Smooth muscle cell (in vitro differentiated cells): ENCODE data around the gene DHRS7. TPM values are rescaled to one million over a fixed set of nuclear protein-coding genes. Genes with fewer than 3 reads are reported as not detected.

Experiments used
- DNase-seq: peaks from one replicate; lab custom pipeline; 2025; ENCODE audit not compliant: unreplicated experiment; lab: John Stamatoyannopoulos, UW
- H2AFZ ChIP-seq: fragments of 200-600 bp; sonication (generic); 2 replicates; pipeline ENCODE4 v1.6.0; 2016; ENCODE audit warnings: antibody characterized with exemption, low read depth, mild to moderate bottlenecking
- H3F3A ChIP-seq: fragments of 200-600 bp; sonication (generic); 2 replicates; pipeline ENCODE4 v1.6.0; 2017; ENCODE audit warnings: antibody characterized with exemption, low read depth
- H3K27ac ChIP-seq: fragments of 200-600 bp; sonication (generic); 2 replicates; pipeline ENCODE4 v1.5.1; 2016; ENCODE audit warnings: low read depth, mild to moderate bottlenecking
- H3K27me3 ChIP-seq: fragments of 200-600 bp; sonication (generic); 2 replicates; pipeline ENCODE4 v1.6.1; 2016; ENCODE audit warnings: low read depth, mild to moderate bottlenecking
- H3K36me3 ChIP-seq: fragments of 200-600 bp; sonication (generic); 2 replicates; pipeline ENCODE4 v1.5.1; 2016; ENCODE audit warnings: low read depth
- H3K4me1 ChIP-seq: fragments of 200-600 bp; sonication (generic); 2 replicates; pipeline ENCODE4 v1.5.1; 2016; ENCODE audit warnings: low read depth
- H3K4me2 ChIP-seq: fragments of 200-600 bp; sonication (generic); 2 replicates; pipeline ENCODE4 v1.6.0; 2016; ENCODE audit warnings: mild to moderate bottlenecking
- H3K4me3 ChIP-seq: fragments of 200-600 bp; sonication (generic); 2 replicates; pipeline ENCODE4 v1.5.1; 2016; ENCODE audit warnings: mild to moderate bottlenecking
- H3K79me2 ChIP-seq: fragments of 200-600 bp; sonication (generic); 2 replicates; pipeline ENCODE4 v1.6.0; 2016; ENCODE audit warnings: low read depth, mild to moderate bottlenecking
- H3K9ac ChIP-seq: fragments of 200-600 bp; sonication (generic); 2 replicates; pipeline ENCODE4 v1.6.0; 2016; ENCODE audit warnings: low read depth
- H3K9me3 ChIP-seq: fragments of 200-600 bp; sonication (generic); replicated peaks from 2 replicates; pipeline ENCODE4 v1.5.1; 2016; ENCODE audit warnings: low read depth
- H4K20me1 ChIP-seq: fragments of 200-600 bp; sonication (generic); 2 replicates; pipeline ENCODE4 v1.6.0; 2016; ENCODE audit warnings: low read depth
- WGBS: methylation state at CpG from one replicate; pipeline ENCODE4 v1.1.7; 2016; ENCODE audit warnings: low lambda C conversion rate; 5-methylcytosine and 5-hydroxymethylcytosine counted together
- polyA plus RNA-seq: library from polyadenylated mRNA; unstranded; fragments of >200 nt; fragmentation: Nextera tagmentation; extraction: Ambion mirVana; gene quantifications from 2 replicates; pipeline ENCODE4 v1.2.1, GENCODE V29; 2016
- total RNA-seq: library from RNA; depleted of rRNA; stranded (reverse); fragments of >200 nt; gene quantifications from 2 replicates; pipeline ENCODE4 v1.2.3, GENCODE V29; 2014
- TF ChIP-seq, protein P1 (sequence below): fragments of 200-600 bp; sonication (generic); IDR thresholded peaks from 2 replicates; pipeline ENCODE4 v1.5.1; 2017; ENCODE audit warnings: borderline replicate concordance, mild to moderate bottlenecking, antibody characterized with exemption; ENCODE audit not compliant: insufficient read depth, poor library complexity, severe bottlenecking

The DHRS7 gene
- total and polyA plus RNA-seq, 2 experiments from 2014 or later: 74.8 to 88.6 TPM

- Histone ChIP-seq H3K27me3 (no peaks in the 10 kb centered on the region), H3K36me3 (no peaks in the 10 kb centered on the region), H3K4me1 (no peaks in the 10 kb centered on the region), H3K9me3 (no peaks in the 10 kb centered on the region), H2AFZ (no peak overlapping the region), H3F3A (no peaks in the 10 kb centered on the region), H3K27ac (no peak overlapping the region), H3K4me2 (no peak overlapping the region), H3K9ac (no peak overlapping the region), H3K4me3 (no peak overlapping the region), H4K20me1 (no peaks in the 10 kb centered on the region), H3K79me2 (no peaks in the 10 kb centered on the region)
- 69% methylated on average over 8 of the region's 8 CpGs for WGBS
- DNase-seq: no peak
- TF ChIP-seq, protein P1, sequence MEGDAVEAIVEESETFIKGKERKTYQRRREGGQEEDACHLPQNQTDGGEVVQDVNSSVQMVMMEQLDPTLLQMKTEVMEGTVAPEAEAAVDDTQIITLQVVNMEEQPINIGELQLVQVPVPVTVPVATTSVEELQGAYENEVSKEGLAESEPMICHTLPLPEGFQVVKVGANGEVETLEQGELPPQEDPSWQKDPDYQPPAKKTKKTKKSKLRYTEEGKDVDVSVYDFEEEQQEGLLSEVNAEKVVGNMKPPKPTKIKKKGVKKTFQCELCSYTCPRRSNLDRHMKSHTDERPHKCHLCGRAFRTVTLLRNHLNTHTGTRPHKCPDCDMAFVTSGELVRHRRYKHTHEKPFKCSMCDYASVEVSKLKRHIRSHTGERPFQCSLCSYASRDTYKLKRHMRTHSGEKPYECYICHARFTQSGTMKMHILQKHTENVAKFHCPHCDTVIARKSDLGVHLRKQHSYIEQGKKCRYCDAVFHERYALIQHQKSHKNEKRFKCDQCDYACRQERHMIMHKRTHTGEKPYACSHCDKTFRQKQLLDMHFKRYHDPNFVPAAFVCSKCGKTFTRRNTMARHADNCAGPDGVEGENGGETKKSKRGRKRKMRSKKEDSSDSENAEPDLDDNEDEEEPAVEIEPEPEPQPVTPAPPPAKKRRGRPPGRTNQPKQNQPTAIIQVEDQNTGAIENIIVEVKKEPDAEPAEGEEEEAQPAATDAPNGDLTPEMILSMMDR: no peak
These were observed 39.1 kb upstream of the DHRS7 start for GRCh38 chr14:60204104-60204842.

- no peaks in the 10 kb centered on the region for H3K79me2 ChIP-seq
- DNase-seq: no peak
- no peaks in the 10 kb centered on the region for H4K20me1 ChIP-seq
- no peak overlapping the region for H3K9ac ChIP-seq
- H3K36me3 ChIP-seq: no peaks in the 10 kb centered on the region
- H3K4me1 ChIP-seq: no peaks in the 10 kb centered on the region
- H3K9me3 ChIP-seq: no peaks in the 10 kb centered on the region
- no peak overlapping the region for H2AFZ ChIP-seq
- no peak overlapping the region for H3K4me2 ChIP-seq
- no peak overlapping the region for H3K4me3 ChIP-seq
- TF ChIP-seq, protein P1: no peak
- H3K27me3 ChIP-seq: no peaks in the 10 kb centered on the region
- H3K27ac ChIP-seq: no peak overlapping the region
- no peaks in the 10 kb centered on the region for H3F3A ChIP-seq
These were observed 34.1 kb upstream of the DHRS7 start for GRCh38 chr14:60199321-60199720.

DNA sequence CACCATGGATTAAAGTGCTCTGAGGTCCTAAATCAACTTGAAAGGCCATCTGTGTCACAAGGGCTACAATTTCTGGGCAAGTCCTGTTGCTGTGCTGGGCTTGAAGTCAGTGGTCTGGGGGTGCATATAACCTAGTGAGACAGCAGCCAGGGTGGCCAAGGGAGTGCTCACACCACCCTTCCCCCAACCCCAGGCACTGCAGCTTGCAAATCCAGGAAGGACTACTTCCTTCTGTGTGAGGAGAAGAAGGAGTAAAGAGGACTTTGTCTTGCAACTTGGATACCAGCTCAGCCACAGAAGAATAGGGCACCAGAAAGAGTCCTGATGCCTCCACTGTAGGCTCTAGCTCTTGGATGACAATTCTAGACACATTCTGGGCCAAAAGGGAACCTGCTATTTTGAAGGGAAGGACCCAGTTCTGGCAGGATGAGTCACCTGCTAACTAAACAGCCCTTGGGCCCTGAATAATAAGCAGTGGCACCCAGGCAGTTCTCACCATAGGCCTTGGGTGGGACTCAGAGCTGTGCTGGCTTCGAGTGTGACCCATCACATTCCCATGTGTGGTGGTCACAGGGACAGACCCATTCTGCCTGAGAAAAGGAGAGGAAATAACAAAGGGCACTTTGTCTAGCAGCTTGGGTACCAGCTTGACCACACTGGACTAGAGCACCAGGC, 32.6 kb upstream of the DHRS7 start:
- no peaks in the 10 kb centered on the region for H3K4me1 ChIP-seq
- H4K20me1 ChIP-seq: no peaks in the 10 kb centered on the region
- no peak overlapping the region for H3K9ac ChIP-seq
- no peak overlapping the region for H3K4me3 ChIP-seq
- TF ChIP-seq, protein P1: no peak
- no peaks in the 10 kb centered on the region for H3K36me3 ChIP-seq
- DNase-seq: no peak
- H3K27ac ChIP-seq: no peak overlapping the region
- no peaks in the 10 kb centered on the region for H3K9me3 ChIP-seq
- WGBS: 73% methylated on average over 1 of the region's 1 CpG
- H3K79me2 ChIP-seq: no peaks in the 10 kb centered on the region
- H3F3A ChIP-seq: no peaks in the 10 kb centered on the region
- no peaks in the 10 kb centered on the region for H3K27me3 ChIP-seq
- no peak overlapping the region for H3K4me2 ChIP-seq
- no peak overlapping the region for H2AFZ ChIP-seq
